Karpas-422 (cell line): Measurements from ENCODE around the gene HAPLN2. TPM values are rescaled to one million over a fixed set of nuclear protein-coding genes. Genes with fewer than 3 reads are reported as not detected.

Source experiments
- total RNA-seq: library from RNA; depleted of rRNA; stranded (reverse); fragments of >200 nt; shearing (Covaris generic); gene quantifications from 2 replicates; pipeline ENCODE4 v1.2.3, GENCODE V29; 2014; ENCODE audit warnings: low replicate concordance; rRNA removed

The HAPLN2 gene
- total RNA-seq, 1 experiment from 2014 or later: not detected

Other genes with a start within 250 kb of the HAPLN2 start
- gene MEF2D, start 118.6 kb upstream of the HAPLN2 start, total RNA-seq: 22.3 and 24.7 TPM in 2 replicates
- gene IQGAP3, start 46.9 kb upstream of the HAPLN2 start, total RNA-seq: 0.75 and 1.5 TPM in 2 replicates
- gene TTC24, start 39.7 kb upstream of the HAPLN2 start, total RNA-seq: 2.9 and 7.8 TPM in 2 replicates
- 113 and 135 TPM in 2 replicates for gene NAXE, start 27.6 kb upstream of the HAPLN2 start, total RNA-seq
- gene GPATCH4, start 17.9 kb upstream of the HAPLN2 start, total RNA-seq: 26.2 and 28.0 TPM in 2 replicates
- gene BCAN, start 22.7 kb downstream of the HAPLN2 start, total RNA-seq: not detected in 2 replicates
- gene NES, start 58.0 kb downstream of the HAPLN2 start, total RNA-seq: not detected in 2 replicates
- 0.56 TPM in 1 of 2 replicates, not detected in the other for gene CRABP2, start 86.2 kb downstream of the HAPLN2 start, total RNA-seq
- 22.8 and 26.5 TPM in 2 replicates for gene METTL25B, start 109.1 kb downstream of the HAPLN2 start, total RNA-seq
- gene ISG20L2, start 109.4 kb downstream of the HAPLN2 start, total RNA-seq: 17.9 and 18.4 TPM in 2 replicates
- 102 and 113 TPM in 2 replicates for gene MRPL24, start 121.7 kb downstream of the HAPLN2 start, total RNA-seq
- 191 and 237 TPM in 2 replicates for gene HDGF, start 132.3 kb downstream of the HAPLN2 start, total RNA-seq
- 39.6 and 50.0 TPM in 2 replicates for gene PRCC, start 148.1 kb downstream of the HAPLN2 start, total RNA-seq
- gene SH2D2A, start 197.4 kb downstream of the HAPLN2 start, total RNA-seq: not detected in 2 replicates
- not detected in 2 replicates for gene INSRR, start 239.7 kb downstream of the HAPLN2 start, total RNA-seq
- gene NTRK1, start 241.4 kb downstream of the HAPLN2 start, total RNA-seq: not detected in 2 replicates